NB4 (cell line): Measurements from ENCODE around the gene TSPAN18.

Experiments
- DNase-seq: peaks from one replicate; pipeline ENCODE4 v3.0.0; 2010; ENCODE audit warnings: low read depth
- H3K4me3 ChIP-seq: one replicate; pipeline ENCODE4 v1.5.1; 2011; ENCODE audit warnings: mild to moderate bottlenecking, low read depth, low read length, moderate library complexity
- CTCF ChIP-seq: IDR thresholded peaks from one replicate; pipeline ENCODE4 v1.5.1; 2012; ENCODE audit warnings: low read depth, low read length
- MAX ChIP-seq: IDR thresholded peaks from 2 replicates; pipeline ENCODE4 v1.6.1; 2011; ENCODE audit warnings: low read depth, low read length
- MYC ChIP-seq: IDR thresholded peaks from 2 replicates; pipeline ENCODE4 v1.6.1; 2011; ENCODE audit warnings: low read depth, low read length
- POLR2A ChIP-seq: IDR thresholded peaks from 2 replicates; pipeline ENCODE4 v1.6.1; 2011; ENCODE audit warnings: mild to moderate bottlenecking; ENCODE audit not compliant: insufficient read length; ENCODE audit errors: extremely low read depth

The TSPAN18 gene

GRCh38 chr11:44727373-44728287 is 868 bp downstream of the TSPAN18 start:
- peak; percentile 74 for DNase-seq
- TF ChIP-seq MAX (no peak), CTCF (peak; percentile 76), POLR2A (no peak), MYC (no peak)
- no peak overlapping the region for H3K4me3 ChIP-seq

- TF ChIP-seq POLR2A (no peak), CTCF (no peak), MAX (no peak), MYC (no peak)
- no peak overlapping the region for H3K4me3 ChIP-seq
- peak; percentile 14 for DNase-seq
Measured at GRCh38 chr11:44728491-44728910, 1.7 kb downstream of the TSPAN18 start.

GRCh38 chr11:44729063-44729462 is 2.3 kb downstream of the TSPAN18 start:
- no peak for DNase-seq
- TF ChIP-seq CTCF: no peak
- no peak overlapping the region for H3K4me3 ChIP-seq

- no peak overlapping the region for H3K4me3 ChIP-seq
Measured at GRCh38 chr11:44729713-44730112, 3.0 kb downstream of the TSPAN18 start.

GRCh38 chr11:44730775-44731174 is 4.0 kb downstream of the TSPAN18 start:
- TF ChIP-seq CTCF (no peak), MAX (no peak), POLR2A (no peak), MYC (no peak)
- H3K4me3 ChIP-seq: no peak overlapping the region

More at GRCh38 chr11:44729713-44730112, 3.0 kb downstream of the TSPAN18 start:
- TF ChIP-seq POLR2A (no peak), MAX (no peak), MYC (no peak), CTCF (no peak)
- peak; percentile 11 for DNase-seq

More at GRCh38 chr11:44730775-44731174, 4.0 kb downstream of the TSPAN18 start:
- DNase-seq: no peak
